Ovary (tissue), 3 donors: ENCODE results near the gene STOML1.

Experiments
- EP300 ChIP-seq: sonication (generic); formaldehyde crosslinking; IDR thresholded peaks from one replicate; pipeline ENCODE4 v1.6.1; 2017; ENCODE audit warnings: antibody characterized with exemption
- POLR2A ChIP-seq: fragments of 450-650 bp; IDR thresholded peaks from one replicate; pipeline ENCODE4 v1.6.1; 2017; ENCODE audit warnings: antibody characterized with exemption, mild to moderate bottlenecking, moderate library complexity
- TF ChIP-seq, protein P1 (sequence below), 3 donors: fragments of 450-650 bp in 2 of 3; fragments of 200-600 bp in 1 of 3; IDR thresholded peaks; one replicate each; pipeline versions ENCODE4 v1.5.1 to v1.8.0; 2016 to 2022; ENCODE audit warnings: antibody characterized with exemption in 3 of 3, mild to moderate bottlenecking in 1 of 3
- donor health status: DM: no; HTN: no; CAD: no.

DNA sequence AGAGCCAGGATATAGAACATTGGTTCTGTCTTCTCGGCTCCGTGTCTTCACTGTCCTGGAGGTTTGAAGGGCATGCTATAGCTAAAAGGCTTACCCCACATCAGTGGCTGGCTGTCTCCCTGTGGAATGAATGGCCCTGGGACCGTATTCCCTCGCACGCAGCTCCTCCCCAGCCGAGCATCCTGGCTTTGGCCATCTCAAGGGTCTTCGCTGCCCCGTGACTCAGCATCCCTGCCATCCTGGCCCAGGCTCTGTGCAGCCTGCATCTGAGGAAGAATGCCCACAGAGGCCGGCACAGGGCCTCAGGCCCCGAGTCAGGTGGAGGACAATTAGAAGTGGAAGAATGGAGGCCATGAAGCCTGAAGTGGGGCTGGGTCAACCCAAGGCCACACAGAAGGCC, 54.8 kb downstream of the STOML1 start:
- TF ChIP-seq, protein P1, sequence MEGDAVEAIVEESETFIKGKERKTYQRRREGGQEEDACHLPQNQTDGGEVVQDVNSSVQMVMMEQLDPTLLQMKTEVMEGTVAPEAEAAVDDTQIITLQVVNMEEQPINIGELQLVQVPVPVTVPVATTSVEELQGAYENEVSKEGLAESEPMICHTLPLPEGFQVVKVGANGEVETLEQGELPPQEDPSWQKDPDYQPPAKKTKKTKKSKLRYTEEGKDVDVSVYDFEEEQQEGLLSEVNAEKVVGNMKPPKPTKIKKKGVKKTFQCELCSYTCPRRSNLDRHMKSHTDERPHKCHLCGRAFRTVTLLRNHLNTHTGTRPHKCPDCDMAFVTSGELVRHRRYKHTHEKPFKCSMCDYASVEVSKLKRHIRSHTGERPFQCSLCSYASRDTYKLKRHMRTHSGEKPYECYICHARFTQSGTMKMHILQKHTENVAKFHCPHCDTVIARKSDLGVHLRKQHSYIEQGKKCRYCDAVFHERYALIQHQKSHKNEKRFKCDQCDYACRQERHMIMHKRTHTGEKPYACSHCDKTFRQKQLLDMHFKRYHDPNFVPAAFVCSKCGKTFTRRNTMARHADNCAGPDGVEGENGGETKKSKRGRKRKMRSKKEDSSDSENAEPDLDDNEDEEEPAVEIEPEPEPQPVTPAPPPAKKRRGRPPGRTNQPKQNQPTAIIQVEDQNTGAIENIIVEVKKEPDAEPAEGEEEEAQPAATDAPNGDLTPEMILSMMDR (IDR thresholded peaks at IDR 0.05) = no peak
- TF ChIP-seq EP300 (no peak), POLR2A (no peak)
